GM13977 (cell line): Measurements from ENCODE around the gene PHPT1.
"Not testable (repeated sequence)": the region's sequence is repeated elsewhere in the genome, so short reads cannot be mapped to it uniquely, and the experiment has no call there.

ENCODE experiments used
- DNase-seq: peaks from one replicate; pipeline ENCODE4 v3.0.0; 2012; ENCODE audit warnings: low spot score
- in situ Hi-C: fragments of 300-500 bp; cut with MboI; formaldehyde crosslinking; loops from one replicate; pipeline ENCODE4 v1.12.0; 2022; ENCODE audit warnings: low sequenced_read_pairs, low pct_unique_long_range_greater_than_20kb, mixed read lengths, inconsistent platforms; ENCODE audit not compliant: unreplicated experiment
- TF ChIP-seq, protein P1 (sequence below): IDR thresholded peaks from 2 replicates; pipeline ENCODE4 v1.5.1; 2012; ENCODE audit warnings: mild to moderate bottlenecking, control low read depth; ENCODE audit not compliant: insufficient read depth; ENCODE audit errors: extremely low read depth, missing control alignments

The PHPT1 gene

DNA sequence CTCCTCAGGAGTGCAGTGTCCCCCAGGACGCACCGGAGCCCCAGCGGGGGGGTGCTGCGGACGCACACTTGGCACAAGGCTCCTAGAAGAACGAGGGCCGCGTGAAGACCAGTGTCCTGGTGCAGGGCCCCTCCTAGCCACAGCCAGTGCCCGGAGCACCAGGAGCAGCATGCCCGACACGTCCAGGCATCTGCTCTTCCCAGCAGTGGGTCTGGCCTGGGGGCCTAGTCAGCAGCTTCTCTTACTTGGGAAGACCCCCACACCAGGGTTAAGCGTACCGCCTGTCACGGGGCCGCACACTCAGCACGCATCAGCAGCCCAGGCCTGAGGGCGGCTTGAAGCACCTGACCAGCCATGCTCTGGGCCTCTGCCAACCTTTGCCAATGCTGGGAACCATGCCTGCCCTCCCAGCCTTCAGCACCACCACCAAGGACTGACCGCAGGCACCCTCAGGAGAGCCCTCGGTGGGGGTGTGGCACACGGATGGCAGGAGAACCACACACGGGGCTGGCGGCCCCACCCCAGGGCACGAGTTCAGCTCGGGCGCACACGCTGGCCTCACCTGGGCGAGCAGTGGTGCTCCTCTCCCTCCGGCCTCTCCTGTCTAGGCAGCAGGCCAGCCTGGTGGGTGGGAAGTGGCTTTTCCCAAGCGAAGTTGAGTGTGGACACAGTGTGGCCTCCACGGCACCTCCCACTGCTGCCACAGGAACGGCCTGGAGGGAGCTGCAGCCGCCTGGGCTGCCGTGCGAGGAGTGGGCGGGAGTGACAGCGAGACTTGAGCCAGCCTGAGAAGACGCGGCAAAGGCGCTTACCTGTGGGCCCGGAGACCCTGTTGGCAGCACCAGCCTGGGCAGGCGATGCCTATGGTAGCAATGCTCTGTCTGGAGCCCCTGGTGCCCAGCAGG, 19.0 kb upstream of the PHPT1 start:
- no peak for DNase-seq
- TF ChIP-seq, protein P1, sequence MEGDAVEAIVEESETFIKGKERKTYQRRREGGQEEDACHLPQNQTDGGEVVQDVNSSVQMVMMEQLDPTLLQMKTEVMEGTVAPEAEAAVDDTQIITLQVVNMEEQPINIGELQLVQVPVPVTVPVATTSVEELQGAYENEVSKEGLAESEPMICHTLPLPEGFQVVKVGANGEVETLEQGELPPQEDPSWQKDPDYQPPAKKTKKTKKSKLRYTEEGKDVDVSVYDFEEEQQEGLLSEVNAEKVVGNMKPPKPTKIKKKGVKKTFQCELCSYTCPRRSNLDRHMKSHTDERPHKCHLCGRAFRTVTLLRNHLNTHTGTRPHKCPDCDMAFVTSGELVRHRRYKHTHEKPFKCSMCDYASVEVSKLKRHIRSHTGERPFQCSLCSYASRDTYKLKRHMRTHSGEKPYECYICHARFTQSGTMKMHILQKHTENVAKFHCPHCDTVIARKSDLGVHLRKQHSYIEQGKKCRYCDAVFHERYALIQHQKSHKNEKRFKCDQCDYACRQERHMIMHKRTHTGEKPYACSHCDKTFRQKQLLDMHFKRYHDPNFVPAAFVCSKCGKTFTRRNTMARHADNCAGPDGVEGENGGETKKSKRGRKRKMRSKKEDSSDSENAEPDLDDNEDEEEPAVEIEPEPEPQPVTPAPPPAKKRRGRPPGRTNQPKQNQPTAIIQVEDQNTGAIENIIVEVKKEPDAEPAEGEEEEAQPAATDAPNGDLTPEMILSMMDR: no peak
- in situ Hi-C loops: no loop called here

DNA sequence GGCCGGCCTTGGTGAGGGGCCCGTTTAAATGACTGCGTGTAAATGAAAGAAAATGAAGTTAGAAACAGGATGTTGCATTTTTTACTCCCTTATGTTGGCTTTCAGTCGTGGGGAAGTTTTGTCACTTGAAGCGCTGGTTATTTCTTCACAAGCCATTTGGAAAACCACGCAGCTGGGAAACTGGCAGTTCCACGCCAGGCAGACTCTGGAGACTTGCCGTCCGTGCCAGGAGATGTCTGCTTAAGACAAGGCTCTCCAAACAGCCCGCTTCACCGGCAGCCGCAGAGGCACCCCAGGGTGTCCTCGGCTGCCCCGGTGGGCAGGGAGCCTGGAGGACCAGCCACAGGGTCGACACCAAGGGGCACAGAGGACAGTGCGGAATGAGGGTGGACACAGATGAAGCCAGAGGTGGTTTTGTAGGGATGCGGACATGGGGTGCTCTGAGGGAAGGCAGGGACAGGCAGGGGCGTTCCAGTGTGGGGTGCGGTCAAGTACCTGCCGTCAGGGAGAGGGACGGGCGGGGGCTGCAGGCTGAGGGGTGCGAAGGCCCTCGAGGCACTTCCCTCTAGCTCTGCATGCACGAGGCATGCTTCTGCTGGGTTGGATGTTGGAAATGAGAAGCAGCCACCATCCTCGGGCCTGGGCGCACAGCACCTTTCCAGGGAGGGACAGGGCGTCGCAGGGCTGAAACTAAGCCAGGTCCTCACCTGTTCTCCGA, 18.0 kb upstream of the PHPT1 start:
- TF ChIP-seq, protein P1: no peak
- DNase-seq: no peak
- in situ Hi-C loops: no loop called here

DNA sequence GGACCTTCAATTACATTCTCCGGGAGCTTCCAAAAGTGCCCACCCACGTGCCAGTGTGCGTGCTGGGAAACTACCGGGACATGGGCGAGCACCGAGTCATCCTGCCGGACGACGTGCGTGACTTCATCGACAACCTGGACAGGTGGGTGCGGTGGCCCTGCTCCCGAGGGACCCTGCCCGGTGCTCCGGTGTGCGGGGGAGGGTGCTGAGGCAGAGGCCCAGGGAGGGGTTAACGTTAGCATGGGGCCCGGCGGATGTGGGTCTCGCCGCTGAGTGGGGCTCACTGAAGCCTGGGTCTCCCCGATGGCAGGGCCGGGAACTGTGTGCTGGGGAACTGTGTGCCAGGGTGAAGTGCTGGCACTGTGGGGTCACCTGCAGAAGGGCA, 17.5 kb upstream of the PHPT1 start:
- DNase-seq: no peak
- TF ChIP-seq, protein P1: no peak
- in situ Hi-C loops: no loop called here

DNA sequence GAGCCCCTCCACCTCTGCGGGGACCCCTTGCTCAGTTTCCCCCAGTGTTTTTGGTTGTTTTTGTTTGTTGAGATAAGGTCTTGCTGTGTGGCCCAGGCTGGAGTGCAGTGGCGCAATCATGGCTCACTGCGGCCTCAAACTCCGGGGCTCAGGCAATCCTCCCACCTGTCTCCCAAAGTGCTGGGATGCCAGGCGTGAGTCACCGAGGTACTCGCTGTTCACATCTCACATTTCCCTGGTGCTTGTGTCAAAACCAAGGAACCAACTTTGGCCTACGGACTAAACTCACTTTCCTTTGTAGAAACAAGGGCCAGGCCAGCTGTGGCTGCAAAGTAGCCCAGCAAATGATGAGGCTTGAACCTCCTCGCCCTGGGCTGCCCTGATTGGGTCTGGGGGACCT, 16.6 kb upstream of the PHPT1 start:
- TF ChIP-seq, protein P1: no peak
- in situ Hi-C loops: no loop called here
- DNase-seq: no peak

DNA sequence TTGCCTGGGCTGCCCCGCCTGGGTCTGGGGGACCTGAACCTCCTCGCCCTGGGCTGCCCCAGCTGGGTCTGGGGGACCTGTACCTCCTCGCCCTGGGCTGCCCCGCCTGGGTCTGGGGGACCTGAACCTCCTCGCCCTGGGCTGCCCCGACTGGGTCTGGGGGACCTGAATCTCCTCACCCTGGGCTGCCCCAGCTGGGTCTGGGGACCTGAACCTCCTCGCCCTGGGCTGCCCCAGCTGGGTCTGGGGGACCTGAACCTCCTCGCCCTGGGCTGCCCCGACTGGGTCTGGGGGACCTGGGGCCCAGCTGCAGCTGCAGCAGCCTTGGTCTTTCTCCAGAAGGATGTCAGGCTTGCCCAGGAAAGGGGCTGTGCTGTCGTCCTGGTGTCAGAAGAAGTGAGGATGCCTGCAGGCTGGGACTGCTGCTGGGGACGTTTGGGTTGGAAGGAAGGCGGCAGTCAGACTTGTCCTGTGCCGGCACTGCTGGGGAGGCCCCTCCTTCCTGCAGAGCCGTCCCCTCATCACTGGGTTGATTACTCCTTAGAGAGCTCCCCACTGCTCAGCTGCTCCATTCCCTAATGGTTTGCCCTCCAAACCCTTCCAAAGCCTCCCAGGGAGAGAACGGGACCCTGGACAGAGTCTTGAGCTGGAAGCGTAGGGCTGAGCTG, 15.7 kb upstream of the PHPT1 start:
- DNase-seq, in situ Hi-C loops: not testable (repeated sequence)

DNA sequence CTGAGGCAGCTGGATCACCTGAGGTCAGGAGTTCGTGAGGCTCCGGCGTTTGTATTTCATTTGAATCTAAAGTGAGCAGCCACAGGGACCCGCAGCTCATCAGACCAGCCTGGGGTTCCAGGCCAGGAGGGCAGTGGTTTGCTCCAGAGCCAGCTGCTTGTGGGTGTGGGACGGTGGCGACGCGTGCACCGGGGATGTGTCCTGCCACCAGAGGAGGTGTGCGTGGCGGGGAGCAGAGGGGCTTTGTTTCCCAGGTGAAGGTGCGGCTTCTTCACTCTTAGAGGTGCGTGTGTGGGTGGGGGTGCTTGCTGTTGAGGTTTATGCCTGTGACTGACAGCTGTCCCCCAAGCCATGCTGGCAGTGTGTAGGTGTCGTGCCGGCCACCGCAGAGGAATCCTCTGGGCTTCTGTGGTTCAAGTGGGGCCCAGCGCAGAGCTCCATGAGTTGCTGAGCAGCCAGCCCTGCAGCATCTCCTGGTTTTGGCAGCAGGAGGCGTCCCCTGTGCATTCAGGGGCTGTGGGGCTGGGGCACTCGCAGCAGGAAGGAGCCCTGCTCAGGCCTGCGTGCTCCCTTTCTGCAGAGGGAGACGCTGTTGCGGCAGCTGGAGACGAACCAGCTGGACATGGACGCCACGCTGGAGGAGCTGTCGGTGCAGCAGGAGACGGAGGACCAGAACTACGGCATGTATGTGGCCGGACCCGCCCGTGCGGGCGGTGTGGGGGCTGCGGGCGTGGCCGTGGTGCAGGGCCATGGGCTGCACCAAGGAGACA, 13.9 kb upstream of the PHPT1 start:
- no peak for DNase-seq
- TF ChIP-seq, protein P1: no peak
- in situ Hi-C loops: no loop called here
